GM18505 (cell line): Measurements from ENCODE around the gene EMD.
"Not testable (repeated sequence)": the region's sequence is repeated elsewhere in the genome, so short reads cannot be mapped to it uniquely, and the experiment has no call there.

Source experiments
- ATAC-seq: cut with Tn5 transposase; IDR thresholded peaks from one replicate; pipeline ENCODE4 v1.9.1; 2021; ENCODE audit not compliant: unreplicated experiment
- POLR2A ChIP-seq: IDR thresholded peaks from 4 replicates; pipeline ENCODE4 v1.6.1; 2011; ENCODE audit warnings: borderline replicate concordance; ENCODE audit not compliant: insufficient read depth, insufficient read length; ENCODE audit errors: extremely low read depth

Gene EMD

DNA sequence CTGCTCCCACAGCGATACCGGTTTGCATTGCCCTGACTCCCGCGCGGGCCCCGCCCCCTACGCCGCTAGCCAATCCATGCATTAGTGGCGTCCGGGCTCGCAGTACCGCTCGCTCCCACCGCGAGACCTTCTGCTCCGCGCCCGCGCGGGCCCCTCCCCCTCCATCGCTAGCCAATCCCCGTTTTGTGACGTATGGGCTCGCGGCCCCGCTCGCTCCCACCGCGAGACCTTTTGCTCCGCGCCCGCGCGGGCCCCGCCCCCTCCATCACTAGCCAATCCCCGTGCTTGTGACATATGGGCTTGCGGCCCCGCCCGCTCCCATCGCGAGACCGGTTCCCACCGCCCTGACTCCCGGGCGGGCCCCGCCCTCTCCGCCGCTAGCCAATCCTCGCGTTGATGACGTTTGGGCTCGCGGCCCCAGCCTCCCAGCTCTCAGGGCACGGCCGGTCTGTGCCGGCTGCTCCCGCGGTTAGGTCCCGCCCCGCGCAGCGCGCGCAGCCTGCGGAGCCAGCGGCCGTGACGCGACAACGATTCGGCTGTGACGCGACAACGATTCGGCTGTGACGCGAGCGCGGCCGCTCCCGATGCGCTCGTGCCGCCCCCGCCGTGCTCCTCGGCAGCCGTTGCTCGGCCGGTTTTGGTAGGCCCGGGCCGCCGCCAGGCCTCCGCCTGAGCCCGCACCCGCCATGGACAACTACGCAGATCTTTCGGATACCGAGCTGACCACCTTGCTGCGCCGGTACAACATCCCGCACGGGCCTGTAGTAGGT lies at the start of gene EMD:
EMD (plus strand) TSS at position 497 of the 770 bp plus-strand sequence; CDS start at position 687, 190 bp downstream.
- TF ChIP-seq POLR2A, result peak; percentile 66

DNA sequence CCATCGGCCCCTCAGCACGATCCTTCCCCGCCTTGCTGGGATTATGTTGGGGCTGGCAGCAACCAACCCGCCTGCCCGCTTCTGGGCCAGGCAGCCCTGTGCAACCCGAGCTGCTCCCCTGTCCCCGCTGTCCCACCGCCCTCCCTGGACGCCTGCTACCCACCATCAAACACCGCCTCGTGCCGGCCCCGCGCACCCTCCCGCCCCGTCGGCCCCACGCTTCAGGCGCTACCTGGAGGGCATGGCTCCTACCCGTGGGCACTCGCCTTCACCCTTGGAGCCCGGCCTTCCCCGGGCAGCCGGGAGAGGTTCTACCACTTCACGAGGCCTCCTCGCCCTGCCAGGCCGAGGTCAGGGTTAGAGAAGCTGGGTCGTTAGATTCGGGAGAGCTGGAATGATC lies 46.5 kb upstream of the EMD start:
- TF ChIP-seq POLR2A, result no peak
- ATAC-seq, result no peak

More for the DNA sequence above, at the start of gene EMD:
- ATAC-seq, result peak; percentile 75

DNA sequence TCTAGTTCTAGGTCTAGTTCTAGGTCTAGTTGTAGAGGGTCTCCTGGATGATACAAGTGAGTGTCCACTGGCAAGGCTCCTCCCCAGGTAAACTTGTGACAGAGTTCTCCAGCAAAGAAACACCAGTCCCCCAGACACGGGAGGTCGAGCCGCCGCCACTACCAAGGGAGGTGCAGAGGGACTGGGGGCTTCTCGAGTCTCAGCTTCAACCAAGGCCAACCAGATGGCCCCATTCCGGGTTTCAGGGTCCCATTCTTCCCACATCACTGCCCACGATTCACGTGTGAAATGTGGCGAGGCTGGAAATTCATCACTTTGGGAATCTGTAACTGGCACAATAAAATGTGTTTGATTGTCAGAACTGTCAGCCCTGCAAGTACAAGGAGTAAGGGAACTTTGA lies 46.0 kb upstream of the EMD start:
- no peak for ATAC-seq
- TF ChIP-seq POLR2A, result no peak

DNA sequence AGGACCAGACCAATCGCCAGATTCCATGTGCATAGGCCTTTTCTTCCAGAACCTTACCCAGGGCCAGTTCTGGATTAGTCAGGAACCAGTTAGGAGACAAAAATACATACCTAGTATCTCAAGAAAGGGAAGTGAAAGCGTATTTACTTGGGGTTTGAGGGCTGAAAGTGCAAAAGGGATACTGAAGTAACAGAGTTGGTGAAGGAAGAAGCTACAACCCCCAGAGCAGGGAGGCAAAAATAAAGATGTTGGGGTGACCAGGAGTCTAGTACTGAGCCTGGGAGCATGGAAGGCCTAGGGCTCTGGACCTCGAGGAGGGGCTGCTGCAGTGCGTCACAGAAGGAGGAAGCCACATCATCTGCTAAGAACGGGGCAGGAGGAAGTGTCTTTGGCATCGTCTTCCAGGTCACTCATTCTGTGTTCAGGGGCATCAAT lies 45.2 kb upstream of the EMD start:
- ATAC-seq, result peak; percentile 53
- no peak for TF ChIP-seq POLR2A

DNA sequence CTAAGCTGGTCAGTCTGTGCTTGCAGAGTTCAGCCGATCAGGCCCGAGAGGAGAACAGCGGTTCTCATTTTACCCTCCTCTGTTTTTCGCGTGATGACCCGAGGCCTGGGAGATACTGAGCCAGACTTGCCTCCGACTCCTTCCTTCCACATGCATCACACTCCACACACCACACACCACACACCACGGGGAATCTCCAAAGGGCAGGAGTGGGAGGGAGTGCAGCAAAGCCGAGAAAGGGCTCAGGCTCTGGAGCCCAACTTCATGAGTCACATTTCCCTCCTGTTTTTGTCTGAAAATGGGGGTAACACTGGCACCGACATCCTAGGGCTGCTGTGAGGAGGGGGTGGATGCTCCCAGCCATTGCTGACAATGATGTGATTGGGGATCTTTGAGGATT lies 44.6 kb upstream of the EMD start:
- ATAC-seq, result no peak
- no peak for TF ChIP-seq POLR2A

DNA sequence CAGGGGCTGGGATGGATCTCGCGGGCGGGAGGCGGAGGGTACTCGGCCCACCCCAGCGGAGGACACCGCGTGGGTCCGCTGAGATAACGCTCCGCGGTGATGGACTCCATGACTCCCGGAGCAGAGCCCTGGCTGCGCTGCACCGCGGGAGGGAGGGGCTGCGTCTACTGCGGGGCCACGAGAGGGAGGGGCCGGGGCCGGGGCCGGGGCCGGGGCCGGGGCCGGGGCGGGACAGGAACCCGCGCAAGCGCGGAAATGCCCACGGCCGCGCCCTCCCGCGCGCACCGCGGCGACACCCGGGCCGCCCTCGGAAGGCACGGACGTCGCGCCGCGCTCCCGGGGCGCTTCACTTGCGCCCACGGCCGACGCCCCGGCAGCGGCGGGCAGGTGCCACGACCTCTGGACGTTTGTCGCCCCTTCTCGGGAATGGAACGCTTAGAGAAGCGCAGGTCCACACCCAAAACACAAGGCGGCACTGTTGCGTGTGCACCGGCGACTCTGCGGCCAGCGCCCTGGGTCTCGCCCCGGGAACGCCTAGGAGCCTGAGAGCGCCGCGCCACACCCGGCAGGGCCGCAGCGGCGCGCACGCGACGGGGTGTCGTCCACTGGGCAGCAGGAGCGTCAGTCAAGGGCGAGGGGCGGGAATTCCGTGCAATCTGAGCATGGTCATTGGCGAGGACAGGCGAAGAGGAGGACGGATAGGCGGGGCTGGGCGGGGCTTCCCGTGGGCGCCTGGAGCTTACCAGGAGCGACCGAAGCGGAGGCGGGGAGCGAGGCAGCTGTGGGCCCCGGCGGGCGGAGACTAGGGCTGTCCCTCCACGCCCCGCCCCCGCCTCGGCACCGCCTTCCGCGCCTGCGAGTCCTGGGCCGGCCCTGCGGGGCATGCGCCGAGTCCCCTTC lies 37.4 kb upstream of the EMD start:
- peak; percentile 71 for ATAC-seq

DNA sequence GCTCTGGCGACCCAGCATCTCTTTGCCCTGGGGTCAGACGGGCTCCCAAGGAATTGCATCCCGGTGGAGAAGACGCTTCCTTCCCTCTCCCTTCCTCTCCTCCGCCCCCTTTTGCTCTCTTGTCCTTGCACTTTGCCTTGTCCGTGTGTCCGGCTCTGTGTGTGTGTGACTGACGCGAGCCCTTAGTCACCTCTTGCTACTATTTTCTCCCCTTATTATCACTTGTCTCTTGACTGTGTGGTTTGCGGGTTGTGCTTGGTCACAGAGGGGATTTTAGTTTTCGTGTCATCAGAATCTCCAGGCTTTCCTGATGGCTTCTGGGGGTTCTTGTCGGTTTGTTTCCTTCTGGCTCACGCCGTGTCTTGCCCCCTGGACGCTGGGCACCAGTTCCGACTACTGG lies 36.0 kb upstream of the EMD start:
- ATAC-seq, result not testable (repeated sequence)

DNA sequence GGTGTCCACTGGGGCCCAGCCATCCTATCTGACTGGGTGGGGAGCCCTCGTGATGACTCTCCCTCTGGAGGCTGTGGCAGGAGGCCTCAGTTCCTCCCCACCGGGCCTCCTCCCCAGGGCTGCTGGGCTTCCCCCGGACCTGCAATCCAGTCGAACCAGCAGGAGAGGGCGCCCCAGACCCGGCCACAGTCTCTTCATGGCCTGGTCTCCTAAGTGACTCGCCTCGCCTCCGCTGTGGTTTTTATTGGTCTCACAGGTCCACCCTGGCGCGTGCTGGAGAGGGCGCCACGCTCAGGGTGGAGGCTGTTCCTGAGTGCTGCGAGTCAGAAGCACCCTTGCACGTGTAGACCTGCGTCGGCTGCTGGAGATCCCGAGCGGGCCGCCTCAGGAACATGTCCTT lies 35.5 kb upstream of the EMD start:
- ATAC-seq, result peak; percentile 20

DNA sequence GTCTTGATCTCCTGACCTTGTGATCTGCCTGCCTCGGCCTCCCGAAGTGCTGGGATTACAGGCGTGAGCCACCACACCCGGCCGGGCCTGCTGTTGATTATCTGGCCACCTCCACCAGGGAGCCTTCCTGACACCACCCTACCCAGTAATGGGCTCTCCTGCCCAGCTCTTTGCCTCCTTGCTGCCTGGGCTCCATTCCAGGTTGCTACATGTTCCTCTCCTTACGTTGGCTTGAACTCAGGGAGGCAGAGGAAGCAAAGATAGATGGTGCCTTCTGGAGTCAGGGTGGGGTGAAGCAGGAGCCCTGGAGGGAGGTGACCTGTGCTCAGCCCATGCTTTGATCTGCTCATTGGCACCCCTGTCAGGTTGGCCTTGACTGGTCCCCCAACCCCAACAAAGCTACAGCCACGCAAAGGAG lies 31.0 kb upstream of the EMD start:
- no peak for ATAC-seq
- peak; percentile 15 for TF ChIP-seq POLR2A

DNA sequence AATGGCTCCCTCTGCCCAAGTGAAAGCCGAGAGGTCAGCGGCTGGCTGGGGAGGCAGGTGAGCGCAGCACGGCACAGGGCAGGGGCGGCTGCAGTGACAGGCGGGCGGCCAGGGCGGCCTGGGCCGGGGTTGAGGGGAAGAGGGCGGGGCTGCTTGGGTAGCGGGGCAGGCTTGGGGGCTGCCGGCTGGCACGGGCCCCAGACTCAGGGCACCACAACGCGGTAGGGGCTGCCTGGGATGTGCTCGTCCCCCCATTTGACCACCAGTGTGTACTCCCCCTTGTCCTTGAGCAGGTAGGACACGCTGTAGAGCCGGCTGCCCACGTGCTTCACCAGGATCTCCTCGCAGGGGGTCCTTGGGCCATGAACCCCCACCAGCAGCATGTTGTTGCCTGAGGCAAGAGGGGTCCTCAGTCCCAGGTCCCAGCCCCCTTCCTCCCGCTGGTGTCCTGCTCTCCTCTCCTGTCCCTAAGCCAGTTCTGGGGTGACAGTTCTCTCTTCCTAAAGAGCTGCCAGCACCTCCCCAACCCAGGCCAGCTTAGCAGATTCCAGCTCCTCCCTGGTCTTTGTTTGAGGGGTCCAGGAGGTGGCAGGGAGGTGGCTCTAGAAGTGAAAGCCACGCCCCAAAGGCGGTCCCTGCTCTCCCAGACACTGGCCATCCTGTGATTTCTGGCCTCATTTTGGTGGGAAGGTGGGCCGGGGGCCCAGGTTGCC lies 30.3 kb upstream of the EMD start:
- ATAC-seq, result no peak
- no peak for TF ChIP-seq POLR2A

DNA sequence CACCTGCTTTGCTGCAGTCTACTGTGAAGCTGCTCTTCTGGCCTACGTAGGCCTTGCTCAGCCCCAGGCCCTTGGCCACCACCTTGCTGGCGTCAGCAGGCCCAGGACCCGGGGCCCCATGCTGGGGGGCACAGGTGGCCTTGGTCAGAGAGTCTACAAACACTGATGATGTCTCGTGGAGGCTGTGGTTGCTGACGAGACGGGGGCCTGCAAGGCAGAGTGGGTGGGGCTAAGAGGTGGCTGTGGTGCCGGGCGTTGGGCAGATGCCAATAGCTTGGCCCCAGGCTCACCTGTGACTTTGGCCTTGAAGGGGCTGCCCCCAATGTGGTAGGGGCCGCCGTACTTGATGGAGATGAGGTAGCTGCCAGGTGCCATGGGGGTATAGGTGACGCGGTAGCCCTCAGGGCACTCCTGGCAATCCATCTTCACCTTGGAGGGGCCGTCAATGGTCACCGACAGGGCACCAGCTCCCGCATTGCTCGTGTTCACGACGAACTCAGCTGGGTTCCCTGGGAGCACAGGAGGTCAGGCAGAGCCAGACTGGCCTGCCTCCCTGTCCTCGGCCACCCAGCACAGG lies 29.6 kb upstream of the EMD start:
- TF ChIP-seq POLR2A, result no peak
- ATAC-seq, result no peak

DNA sequence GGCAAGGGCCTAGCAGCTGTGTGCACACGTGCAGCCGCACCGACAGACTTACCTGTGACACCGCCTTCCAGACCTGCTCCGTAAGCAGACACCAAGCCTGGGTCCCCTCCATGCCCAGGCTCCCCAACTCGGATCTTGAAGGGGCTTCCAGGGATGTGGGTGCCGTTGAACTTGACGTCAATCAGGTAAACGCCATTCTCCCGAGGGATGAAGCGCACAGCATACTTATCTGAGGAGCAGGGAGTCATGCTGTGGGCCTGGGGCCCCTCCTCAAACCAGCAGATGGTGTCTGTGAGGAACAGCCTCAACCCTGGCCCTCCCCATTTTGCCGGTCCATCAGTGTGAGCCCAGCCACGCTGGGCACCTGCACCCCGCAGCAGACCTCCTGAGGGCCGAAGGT lies 29.1 kb upstream of the EMD start:
- ATAC-seq, result no peak

DNA sequence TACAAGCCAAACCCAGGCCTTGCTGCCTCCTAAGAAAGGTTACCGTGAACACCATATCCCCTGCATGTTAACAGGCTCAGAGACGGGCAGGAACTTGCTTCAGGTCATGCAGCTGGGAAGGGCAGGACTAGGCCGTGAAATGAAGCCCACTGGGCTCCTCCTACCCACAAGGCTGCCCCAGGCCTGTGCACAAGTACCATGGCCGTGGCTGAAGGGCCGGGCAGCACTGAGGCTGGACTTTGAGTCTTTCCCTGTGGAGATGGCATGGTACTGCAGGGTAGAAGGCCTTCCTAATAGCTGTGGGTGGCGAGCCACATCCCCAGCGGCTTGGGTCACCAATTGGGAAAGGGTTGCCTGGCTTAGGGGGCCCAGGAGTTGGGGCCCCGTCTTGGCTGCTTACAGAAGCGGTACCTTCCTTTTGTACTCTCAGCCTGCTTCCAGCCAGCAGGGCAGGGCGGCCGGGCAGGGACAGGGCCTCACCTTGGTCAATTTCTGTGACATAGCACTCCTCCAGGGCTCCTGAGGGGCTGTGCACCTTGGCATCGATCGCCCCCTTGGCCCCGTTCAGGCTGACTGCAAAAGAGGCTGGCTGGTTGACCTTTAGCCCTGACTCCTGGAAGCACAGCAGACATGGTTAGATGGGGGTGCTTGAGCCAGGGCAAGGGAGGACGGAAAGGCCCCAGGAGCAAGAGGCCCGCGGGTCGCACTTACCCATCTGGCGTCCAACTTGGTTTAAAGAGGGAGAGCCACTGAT lies 28.5 kb upstream of the EMD start:
- ATAC-seq, result no peak
- no peak for TF ChIP-seq POLR2A

More for the DNA sequence above, 29.1 kb upstream of the EMD start:
- no peak for TF ChIP-seq POLR2A
